GM21825 (cell line): ENCODE data around the gene GRK6.
A peak's percentile ranks its signal among the peaks of the same experiment; 100 is the strongest.

Source experiments
- ATAC-seq: cut with Tn5 transposase; IDR thresholded peaks from one replicate; pipeline ENCODE4 v1.9.1; 2021; ENCODE audit warnings: mild to moderate bottlenecking, moderate library complexity; ENCODE audit not compliant: unreplicated experiment

GRK6 gene

GRCh38 chr5:177468685-177469628 lies 42.5 kb downstream of the GRK6 start:
- ATAC-seq, result no peak

DNA sequence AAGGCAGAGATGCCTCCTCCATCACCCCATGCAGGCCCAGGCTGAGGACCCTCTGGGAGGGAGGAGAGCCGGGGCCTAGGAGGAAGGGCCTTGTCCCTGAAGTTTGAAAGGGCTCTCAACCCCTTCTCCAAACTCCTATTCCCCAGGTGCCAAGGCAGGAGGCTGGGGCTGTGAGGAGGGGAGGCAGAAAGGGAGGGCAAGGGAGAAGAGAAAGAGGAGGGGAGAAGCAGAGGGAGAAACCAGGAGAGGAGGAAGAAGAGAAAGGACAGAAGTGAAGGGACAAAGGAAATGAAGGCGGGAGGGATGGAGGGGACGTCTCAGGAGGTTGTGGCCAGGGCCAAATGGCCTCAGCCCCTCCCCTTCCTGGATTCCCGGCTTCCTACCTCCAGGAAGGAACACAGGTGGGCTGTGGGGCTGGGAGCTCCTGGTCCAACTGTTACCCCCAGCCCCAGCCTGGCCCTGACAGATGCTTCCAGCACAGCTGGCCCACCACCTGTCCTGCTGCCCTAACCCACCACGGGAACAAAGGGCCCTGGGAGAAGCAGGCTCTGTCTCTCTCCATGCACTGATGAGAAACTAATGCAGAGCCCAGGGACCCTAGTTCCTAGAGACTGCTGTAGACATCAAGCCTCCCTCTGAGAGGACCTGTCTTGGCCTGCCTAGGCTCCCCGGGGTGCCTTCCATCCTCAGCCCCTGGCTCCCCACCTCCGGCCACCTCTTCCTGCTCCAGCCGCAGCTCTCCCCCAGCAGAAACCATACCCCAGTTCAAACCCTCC lies 43.5 kb downstream of the GRK6 start:
- no peak for ATAC-seq

DNA sequence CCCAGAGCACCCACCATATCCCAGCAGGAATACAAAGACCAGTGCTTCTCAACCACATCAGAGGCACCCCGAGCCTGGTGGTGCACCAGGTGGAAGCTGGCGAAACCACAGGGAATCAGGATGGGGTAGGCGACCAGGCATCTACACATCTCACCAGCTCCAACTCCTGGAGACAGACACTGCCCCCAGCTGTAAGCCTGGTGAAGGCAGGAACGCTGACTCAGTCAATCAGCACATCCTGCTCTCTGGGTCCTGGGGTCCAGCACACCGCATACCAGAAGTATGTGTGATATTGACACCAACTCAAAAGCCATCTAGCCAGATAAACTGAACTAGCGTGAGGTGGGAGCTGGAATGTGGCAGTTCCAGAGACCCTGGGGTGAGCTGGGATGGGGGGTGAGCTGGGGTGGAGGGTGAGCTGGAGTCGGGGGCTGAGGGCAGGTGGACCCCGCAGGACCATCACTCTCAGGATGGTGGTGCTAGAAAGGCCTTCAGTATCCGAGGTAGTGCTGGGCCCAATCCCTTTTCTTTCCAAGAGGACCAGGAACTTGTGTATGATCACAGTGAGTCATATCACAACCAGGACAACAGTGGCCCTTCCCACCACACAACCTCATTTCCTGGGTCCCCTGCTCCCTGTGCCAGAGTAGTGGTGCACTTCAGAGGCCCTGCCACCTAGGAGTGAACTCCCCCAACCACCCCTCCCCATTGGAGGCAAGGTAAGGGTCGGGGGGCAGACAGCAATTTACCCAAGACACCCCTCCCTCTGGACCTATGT lies 44.5 kb downstream of the GRK6 start:
- ATAC-seq, result no peak

- no peak for ATAC-seq
Observed at GRCh38 chr5:177471610-177472356, 45.3 kb downstream of the GRK6 start.

DNA sequence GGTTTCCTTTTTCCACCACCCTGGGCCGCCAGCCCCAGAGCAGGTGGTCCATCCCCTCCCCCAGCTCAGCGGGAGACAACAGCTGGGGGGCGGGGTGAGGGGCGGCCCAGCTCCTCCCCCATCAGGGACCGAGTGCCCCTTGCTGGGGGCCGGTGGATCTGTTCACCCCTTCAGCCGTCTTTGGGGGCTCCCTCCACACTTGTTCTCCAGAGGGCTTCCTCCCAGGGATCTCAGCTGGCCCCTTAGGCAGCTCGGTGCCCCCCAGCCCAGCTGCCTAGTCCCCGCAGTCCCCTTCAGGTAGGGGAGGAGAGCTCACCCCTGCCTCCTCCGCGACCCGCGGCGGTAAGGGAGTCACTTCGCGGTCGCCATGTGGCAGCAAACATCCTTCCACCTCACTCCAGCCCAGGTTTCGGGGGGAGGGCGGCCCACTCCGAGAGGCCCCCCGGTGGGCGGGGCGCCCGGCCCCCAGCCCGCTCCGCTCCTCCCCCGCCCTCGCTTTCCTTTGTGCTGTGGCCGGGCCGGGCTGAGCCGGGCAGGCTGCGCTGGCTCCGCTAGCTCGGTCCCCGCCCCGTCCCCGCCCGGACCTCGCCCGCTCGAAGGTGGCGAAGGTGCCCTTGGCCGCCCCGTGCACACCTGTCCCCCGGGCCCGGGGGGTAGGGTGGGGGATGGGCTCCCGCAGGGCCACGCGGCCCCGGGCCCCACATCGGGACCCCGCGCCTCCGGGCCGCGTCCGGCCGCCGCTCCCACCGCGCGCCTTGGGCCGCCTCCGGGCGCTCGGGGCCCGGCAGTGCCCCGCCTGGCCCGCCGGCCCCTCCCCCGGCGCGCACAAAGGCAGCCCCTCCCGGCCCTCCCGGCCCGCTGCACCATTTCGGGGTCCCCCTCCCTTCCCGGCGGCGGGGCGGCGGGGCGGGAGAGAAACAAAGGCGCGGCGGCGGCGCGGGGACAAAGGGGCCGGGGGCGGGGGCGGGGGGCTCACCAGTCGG lies 46.3 kb downstream of the GRK6 start:
- peak; percentile 45 for ATAC-seq

DNA sequence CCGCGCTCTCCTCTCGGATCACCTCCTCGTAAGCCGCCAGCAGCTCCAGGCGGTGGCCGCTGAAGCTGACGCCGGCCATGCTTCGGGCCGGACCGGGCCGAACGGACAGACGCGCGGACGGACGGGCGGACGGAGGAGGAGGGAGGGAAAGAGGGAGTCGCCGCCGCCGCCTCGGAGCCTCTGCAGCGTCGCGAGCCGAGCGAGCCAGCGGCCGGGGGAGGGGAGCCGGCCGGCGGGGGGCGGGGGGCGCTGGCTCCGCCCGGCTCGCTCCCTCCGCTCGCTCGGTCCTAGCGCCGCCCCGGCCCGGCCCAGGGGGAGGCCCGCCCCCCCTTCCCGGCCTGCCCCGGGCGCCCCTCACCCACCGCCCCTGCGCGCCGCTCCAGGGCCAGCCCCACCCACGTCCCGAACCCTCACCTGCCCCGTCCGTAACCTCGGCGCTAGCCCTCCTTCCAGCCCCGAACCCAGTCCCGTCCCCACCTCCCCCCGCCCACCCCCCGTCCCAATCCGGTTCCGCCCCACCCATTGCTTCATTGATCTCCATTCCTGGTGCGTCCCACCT lies 47.0 kb downstream of the GRK6 start, which contains the start of gene DBN1:
Gene DBN1 (minus strand): TSS at position 192 of the 559 bp plus-strand sequence. CDS start 113 bp downstream, at position 79.
- ATAC-seq, result no peak

GRCh38 chr5:177474002-177474476 lies 47.6 kb downstream of the GRK6 start:
- no peak for ATAC-seq

GRCh38 chr5:177474846-177475562 lies 48.5 kb downstream of the GRK6 start:
- no peak for ATAC-seq

DNA sequence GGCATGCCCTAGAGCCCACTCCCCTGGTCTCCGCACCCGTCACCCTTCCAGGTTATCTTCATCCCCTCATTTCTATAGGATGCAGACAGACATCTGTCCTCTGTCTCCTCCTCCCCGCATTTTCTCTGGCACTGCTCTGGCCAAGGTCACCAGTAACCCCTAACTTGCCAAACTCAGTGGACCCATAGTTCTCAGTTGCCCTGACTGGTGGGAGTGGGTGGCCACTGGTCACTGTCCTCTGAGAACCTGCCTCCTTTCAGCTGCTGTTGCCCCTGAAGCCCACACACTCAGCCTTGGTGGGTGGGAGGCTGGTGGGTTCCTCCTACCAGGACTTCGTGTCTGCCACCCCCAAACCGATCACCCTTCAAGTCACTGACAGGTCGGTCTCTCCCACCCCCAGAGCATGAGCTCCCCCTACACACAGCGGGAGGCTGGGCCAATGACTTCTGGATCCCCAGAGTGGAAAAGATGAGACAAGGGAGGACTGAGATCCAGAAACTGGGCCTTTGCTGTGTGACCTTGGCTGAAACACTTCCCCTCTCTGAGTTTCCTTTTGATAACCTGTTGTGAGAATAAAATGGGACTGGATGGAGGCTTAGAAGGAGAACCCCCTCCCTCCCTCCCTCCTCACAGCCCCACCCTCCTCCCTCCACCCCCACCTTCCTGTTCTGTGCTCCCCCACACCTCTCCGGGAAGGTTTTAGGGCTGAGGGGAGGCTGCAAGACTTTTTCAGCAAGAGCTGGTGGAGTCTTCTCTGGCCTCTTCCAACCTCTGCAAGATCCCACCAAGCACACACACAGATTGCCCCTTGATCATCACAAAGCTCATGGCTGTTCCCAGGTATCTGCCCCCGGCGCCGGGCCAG lies 49.3 kb downstream of the GRK6 start:
- ATAC-seq, result no peak

GRCh38 chr5:177476531-177477233 lies 50.2 kb downstream of the GRK6 start:
- ATAC-seq, result no peak

DNA sequence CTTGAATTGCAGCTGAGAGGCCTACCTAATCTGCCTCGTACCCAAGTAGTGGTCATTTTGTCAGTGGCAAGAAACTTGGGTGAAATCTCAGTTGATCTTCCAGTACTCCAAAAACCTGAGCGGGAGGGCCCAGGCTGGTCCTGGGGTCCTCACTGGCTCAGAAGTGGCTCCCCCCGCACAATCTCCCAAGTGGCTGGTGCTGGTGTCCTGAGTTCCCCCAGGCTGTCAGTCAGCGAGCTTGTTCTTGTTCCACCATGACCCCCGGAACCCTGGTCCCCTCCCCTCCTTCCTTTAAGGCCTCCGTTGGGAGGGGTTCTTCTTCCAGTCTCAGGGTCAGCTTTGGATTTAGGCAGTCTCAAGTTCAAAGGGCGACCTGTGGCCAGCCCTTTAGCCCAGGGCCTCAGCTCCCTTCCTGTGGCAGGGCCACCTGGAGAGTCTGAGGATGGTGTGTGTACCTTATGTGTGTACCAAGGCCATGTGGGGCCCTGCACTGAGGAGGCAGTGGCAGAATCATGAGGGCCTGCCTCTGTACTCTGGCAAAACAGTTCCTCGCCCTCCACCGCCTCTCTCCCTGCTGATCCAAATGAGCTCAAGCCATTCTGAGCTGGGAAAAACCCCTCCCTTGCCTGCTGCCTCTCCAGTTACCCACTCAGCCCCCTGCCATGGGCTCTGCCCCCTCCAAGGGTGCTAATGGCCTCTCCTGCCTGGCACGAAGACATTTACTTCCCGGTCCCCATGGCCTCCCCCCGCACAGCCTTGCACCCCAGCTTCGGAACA lies 51.4 kb downstream of the GRK6 start:
- no peak for ATAC-seq

- ATAC-seq, result no peak
Observed at GRCh38 chr5:177478711-177479646, 52.5 kb downstream of the GRK6 start.

GRCh38 chr5:177479774-177480173 lies 53.3 kb downstream of the GRK6 start:
- no peak for ATAC-seq

DNA sequence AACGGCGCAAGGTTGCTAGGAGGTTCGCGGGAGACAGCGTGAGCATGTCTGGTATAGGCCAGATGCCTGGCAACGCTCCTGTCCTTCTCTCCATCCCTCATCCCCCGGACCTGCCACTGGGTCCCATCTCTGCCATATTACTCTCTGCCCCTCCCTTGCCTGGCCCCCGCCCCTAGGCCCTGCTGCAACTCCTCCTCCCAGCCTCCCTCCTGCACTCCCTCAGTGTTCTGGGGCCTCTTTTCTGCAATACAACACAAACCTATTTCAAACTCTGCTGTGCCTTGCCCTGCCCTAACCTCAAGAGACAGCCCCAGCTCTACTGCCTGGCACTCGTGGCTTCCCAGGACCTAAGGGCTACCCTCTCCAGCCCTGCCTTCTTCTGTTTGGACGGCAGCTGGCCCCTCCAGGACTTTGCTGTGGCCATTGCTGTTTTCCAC lies 55.9 kb downstream of the GRK6 start:
- no peak for ATAC-seq

- no peak for ATAC-seq
Observed at GRCh38 chr5:177483042-177483441, 56.6 kb downstream of the GRK6 start.
